NCI-H82 treated with DMSO at 0.1 percent for 48 hours (cell line): Measurements from ENCODE around the gene MMAB.

Experiments
- DNase-seq: peaks from one replicate; lab custom pipeline; 2025; ENCODE audit not compliant: unreplicated experiment; lab: John Stamatoyannopoulos, UW

Gene MMAB

DNA sequence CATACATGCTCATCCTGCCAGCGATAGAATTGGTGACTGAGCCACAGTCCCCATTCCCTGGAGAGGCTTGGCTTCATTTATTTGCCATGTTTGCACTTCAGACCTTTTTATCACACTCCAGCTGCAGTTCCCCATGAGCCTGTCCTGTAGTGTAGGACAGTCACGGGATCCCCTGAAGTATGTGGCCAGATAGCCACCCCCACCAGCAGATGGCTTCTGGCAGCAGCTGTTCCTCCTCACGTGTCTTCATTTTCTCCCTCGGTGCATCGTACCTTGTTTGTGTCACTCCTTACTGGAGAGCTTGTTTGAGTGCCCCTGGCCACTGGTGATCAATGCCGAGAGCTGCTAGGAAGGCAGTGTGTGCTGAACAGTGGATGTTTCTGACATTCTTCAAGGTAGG lies 55.7 kb downstream of the MMAB start:
- DNase-seq: peak; percentile 45

DNA sequence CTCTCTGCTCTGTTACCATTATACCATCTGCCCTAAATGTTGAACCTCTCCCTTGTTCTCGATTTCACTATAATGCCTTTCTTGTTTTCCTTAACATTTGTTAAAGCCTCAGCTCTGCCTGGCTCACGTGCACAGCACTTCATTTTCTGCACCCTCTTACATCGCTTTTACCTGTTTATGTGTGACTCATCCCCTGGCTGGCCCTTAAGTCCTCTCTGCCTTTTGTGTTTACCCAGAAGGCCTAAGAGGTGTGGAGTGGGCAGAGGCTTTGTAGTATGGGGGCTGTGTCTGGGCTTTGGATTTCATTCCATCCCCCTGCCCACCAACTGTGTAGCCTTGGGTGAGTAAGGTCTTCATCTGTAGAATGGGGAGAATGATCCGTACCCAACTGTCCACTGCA lies 59.3 kb downstream of the MMAB start:
- no peak for DNase-seq

DNA sequence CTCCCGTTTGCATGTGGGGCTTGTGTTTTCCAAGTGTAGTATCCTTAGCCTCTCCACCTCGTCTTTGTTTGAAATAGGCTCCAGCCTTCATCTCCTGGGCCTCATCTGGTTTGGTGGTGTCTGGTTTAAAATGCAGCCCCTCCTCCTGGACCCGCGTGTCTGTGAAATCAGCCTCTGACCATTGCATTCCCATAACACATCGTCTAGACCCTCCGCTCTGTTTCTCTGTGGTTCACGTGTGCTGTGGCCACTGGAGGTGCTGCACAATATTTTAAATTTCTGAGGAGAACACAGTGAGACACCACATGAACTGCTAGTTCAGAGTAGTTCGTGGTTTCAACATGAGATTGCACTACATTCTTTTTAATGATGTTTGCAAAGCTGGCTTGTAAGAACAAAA lies 60.3 kb downstream of the MMAB start:
- DNase-seq: no peak

DNA sequence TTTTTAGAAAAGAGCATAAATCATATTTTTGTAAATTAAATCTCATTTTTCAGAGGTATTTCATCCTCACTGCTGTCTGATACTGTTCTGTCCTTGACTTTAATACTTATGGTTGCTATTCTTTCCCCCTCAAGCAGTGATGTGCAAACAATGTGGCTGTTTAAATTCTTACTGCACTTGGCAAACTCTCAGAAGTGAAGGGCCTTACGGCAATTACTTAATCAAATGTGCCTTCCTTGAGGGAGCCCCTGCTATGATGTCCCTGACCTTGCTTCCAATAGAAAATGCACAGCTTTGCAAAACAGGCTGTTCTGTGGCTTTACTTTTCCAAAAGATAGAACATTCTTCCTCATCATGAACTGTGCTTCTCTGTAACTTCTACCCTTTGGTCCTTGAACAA lies 60.7 kb downstream of the MMAB start:
- no peak for DNase-seq

DNA sequence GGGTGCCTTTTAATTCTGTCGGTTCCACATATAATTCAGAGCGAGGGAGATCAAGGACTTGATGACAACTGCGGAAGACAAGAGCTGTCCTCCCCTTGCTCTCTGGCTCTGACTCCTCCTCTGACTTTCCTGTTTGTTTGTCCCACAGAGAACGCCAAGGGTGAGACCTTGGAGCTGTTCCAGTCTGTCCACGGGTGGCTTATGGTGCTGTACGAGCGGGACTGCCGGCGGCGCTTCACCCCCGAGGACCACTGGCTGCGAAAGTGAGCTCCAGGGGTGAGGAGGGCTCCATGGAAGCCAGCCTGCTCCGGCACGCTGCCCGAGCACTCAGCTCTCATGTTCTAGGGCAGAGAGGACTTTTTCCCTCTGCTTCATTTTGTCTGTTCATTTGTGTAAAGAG lies 63.1 kb downstream of the MMAB start:
- DNase-seq: no peak

DNA sequence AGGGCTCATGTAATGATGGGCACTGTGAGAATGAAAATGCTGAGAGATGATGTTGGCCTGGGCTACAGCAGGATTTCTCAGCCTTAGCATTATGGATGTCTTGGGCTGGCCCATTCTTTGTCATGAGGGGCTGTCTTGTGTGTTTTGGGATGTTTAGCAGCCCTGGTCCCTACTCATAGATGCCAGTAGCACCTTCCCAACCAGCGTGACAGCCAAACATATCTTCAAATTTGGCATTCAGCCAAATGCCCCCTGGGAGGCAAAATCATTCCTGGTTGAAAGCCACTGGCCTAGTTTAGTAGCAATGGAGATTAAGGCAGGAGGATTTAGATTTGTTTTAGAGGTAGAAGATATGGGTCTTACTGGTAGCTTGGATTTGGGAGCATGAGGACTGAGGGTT lies 69.2 kb downstream of the MMAB start:
- peak; percentile 23 for DNase-seq
